ENCODE results near the gene PNPLA2.

The PNPLA2 gene

DNA sequence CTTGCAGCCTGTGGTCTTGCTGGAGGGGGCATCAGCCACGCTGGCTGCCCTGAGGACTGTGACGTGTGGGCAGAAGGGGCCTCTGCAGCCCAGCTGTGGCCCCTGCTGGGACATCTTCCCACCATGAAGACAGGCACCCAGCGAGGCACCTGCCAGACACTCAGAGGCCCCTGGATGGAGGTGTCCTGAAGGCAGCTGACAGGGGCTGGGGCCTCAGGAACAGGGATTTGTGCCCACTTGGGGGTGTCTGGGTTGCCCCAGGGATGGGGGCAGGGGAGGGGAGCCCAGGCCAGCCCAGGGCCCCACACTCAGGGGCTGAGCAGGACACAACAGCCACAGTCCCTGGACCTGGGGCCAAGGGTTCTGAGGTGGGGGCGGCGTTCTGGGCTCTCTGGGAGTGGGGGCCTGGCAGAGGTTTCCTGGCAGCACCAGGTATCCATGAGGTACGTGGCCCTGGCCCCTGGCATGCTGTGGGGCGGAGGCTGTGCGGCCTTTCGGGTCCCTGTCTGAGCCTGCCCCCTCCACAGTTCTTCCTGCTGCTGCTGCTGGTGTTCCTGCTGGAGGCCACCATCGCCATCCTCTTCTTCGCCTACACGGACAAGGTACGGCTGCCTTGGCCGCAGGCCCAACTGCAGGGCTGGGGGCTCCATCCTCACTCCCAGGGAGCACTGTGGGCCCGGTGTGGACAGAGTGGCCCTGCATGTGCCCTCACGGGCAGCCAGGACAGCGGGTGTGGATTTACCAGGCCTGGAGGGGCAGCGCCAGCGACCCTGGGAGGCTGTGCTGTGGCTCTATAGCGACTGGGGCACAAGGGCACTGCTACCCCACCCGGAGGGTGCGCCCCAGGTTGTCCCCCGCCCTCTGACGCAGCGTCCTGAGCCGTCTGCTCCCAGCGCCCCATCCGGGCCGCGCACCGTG lies 45.5 kb downstream of the PNPLA2 start:
- no peaks in the 10 kb centered on the region for H3K27me3 ChIP-seq (replicated peaks; ENCODE audit: control insufficient read depth, insufficient read depth, low read length)
- peaks cover 10% of the 10 kb centered on the region for H3K4me1 ChIP-seq (ENCODE audit: control insufficient read depth, insufficient read depth, low read length)
- no peak for DNase-seq (ENCODE audit: low read depth)
- H3K9me3 ChIP-seq (ENCODE audit: control insufficient read depth, low read length): no peaks in the 10 kb centered on the region
- H3K4me3 ChIP-seq (ENCODE audit: low read length): no peak overlapping the region
- peaks cover 18% of the 10 kb centered on the region for H3K36me3 ChIP-seq (ENCODE audit: control insufficient read depth, insufficient read depth, low read length, severe bottlenecking)
- no peak overlapping the region for H3K9ac ChIP-seq (ENCODE audit: low read length)

DNA sequence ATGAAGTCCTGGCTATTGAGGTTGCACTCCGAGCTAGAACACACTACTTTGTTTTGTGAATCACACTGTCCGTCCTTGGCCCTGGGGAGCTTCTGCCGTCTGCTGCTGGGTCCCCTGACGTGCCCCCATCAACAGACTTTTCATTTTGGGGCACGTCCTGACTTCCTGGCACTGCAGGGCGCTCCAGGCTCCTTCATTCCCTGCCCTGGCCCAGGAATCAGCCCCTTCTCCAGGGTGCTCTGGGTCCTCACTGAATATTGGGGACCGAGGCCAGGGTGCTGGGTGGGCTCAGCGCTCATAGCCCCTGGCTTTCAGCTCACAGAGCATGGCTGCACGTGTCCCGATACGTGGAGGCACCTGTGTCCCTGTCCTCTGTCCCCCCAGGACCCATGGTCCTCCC lies 46.2 kb downstream of the PNPLA2 start:
- Histone ChIP-seq H3K36me3 (ENCODE audit: control insufficient read depth, insufficient read depth, low read length, severe bottlenecking) (peaks cover 18% of the 10 kb centered on the region), H3K9me3 (ENCODE audit: control insufficient read depth, low read length) (no peaks in the 10 kb centered on the region), H3K9ac (ENCODE audit: low read length) (no peak overlapping the region), H3K4me1 (ENCODE audit: control insufficient read depth, insufficient read depth, low read length) (peaks cover 4% of the 10 kb centered on the region), H3K4me3 (ENCODE audit: low read length) (no peak overlapping the region), H3K27me3 (replicated peaks; ENCODE audit: control insufficient read depth, insufficient read depth, low read length) (no peaks in the 10 kb centered on the region)
- no peak for DNase-seq (ENCODE audit: low read depth)

DNA sequence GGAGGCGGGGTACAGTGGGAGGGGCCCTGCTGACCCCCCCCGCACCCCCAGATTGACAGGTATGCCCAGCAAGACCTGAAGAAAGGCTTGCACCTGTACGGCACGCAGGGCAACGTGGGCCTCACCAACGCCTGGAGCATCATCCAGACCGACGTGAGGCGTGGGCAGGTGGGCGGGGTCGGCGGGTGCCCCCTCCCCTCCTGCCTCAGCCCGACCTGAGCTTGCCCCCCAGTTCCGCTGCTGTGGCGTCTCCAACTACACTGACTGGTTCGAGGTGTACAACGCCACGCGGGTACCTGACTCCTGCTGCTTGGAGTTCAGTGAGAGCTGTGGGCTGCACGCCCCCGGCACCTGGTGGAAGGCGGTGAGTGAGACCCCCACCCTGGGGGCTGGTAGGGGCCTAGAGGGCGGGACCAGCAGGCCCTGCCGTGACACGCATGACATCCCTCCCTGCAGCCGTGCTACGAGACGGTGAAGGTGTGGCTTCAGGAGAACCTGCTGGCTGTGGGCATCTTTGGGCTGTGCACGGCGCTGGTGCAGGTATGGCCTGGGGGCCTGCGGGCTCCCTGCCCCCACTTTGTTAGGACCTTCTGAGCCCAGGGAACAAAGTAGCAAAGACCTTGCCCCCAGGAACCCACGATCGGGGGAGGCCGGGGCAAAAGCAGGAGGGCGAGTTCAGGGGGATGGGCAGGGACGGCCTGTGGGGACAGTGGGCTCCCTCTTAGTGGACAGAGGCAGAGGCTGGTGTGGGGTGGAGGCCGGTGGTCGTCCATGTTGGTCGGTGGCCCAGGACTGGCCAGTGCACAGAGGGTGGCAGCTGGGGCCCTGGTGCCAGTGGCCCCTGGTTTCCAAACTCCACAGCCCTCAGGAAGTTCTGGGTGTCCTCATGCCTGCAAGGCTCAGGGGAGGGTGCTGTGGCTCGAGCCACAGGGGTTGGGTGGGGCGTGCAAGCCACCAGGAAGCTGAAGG lies 47.0 kb downstream of the PNPLA2 start:
- Histone ChIP-seq H3K4me1 (ENCODE audit: control insufficient read depth, insufficient read depth, low read length) (no peaks in the 10 kb centered on the region), H3K27me3 (replicated peaks; ENCODE audit: control insufficient read depth, insufficient read depth, low read length) (no peaks in the 10 kb centered on the region), H3K36me3 (ENCODE audit: control insufficient read depth, insufficient read depth, low read length, severe bottlenecking) (peaks cover 18% of the 10 kb centered on the region), H3K9me3 (ENCODE audit: control insufficient read depth, low read length) (no peaks in the 10 kb centered on the region), H3K9ac (ENCODE audit: low read length) (no peak overlapping the region), H3K4me3 (ENCODE audit: low read length) (no peak overlapping the region)
- no peak for DNase-seq (ENCODE audit: low read depth)

DNA sequence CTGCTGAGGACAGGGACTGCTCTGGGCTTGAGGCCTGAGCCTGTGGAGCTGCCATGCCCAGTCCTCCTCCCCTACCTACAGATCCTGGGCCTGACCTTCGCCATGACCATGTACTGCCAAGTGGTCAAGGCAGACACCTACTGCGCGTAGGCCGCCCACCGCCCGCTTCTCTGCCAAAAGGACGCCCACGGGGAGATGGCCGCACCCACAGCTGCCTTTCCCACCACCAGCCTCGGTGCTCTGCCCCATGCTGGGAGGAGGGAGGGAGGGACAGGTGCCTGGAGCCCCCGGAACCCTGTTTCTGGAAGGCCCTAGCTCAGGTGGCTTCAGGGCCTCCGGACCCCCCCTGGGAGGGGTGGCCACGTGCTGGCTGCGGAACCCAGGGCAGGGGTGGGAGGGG lies 47.8 kb downstream of the PNPLA2 start:
- no peak overlapping the region for H3K9ac ChIP-seq (ENCODE audit: low read length)
- H3K36me3 ChIP-seq (ENCODE audit: control insufficient read depth, insufficient read depth, low read length, severe bottlenecking): peaks cover 18% of the 10 kb centered on the region
- no peak overlapping the region for H3K4me3 ChIP-seq (ENCODE audit: low read length)
- no peaks in the 10 kb centered on the region for H3K27me3 ChIP-seq (replicated peaks; ENCODE audit: control insufficient read depth, insufficient read depth, low read length)
- no peaks in the 10 kb centered on the region for H3K9me3 ChIP-seq (ENCODE audit: control insufficient read depth, low read length)
- DNase-seq (ENCODE audit: low read depth): no peak
- no peaks in the 10 kb centered on the region for H3K4me1 ChIP-seq (ENCODE audit: control insufficient read depth, insufficient read depth, low read length)

DNA sequence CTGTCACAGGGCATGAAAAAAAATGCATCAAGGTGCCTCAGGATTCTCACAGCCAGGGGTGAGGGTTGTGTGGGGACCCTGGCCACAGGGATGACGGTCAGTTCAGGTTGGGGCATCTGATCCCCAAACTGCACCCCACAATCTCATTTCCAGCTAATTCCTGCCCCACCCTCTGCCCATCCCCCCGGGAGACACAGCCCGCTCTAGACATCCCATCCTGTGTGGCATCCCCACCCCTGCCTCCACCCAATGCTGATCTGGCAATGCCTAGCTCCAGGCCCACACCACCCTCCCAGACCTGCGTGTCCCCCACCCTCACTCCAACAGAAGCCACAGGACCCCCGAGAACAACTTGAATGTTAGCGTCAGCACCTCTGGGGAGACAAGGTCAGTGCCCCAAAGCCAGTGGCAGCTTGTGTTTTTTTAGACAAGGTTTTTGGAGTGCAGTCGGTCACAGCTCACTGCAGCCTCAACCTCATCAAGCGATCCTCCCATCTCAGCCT lies 49.2 kb downstream of the PNPLA2 start:
- no peak overlapping the region for H3K4me3 ChIP-seq (ENCODE audit: low read length)
- no peak for DNase-seq (ENCODE audit: low read depth)

DNA sequence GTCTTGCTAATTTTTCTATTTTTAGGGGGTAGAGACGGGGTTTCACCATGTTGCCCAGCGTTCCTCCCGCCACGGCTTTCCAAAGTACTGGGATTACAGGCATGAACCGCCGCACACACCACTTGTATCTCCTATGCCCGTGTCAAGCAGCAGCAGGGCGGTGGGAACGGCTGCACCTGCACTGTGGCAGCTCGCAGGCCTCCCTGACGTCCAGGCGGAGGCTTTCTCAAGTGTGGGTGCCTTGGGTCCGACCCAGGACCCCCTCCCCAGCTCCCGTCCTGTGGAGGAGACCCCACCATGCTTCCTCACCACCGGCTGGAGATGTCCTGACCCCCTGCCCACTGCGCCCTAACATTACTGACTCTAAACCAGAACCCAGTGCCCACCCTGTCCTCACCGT lies 49.7 kb downstream of the PNPLA2 start:
- no peaks in the 10 kb centered on the region for H3K27me3 ChIP-seq (replicated peaks; ENCODE audit: control insufficient read depth, insufficient read depth, low read length)
- H3K4me3 ChIP-seq (ENCODE audit: low read length): no peak overlapping the region
- H3K9me3 ChIP-seq (ENCODE audit: control insufficient read depth, low read length): no peaks in the 10 kb centered on the region
- H3K4me1 ChIP-seq (ENCODE audit: control insufficient read depth, insufficient read depth, low read length): peaks cover 3% of the 10 kb centered on the region
- H3K36me3 ChIP-seq (ENCODE audit: control insufficient read depth, insufficient read depth, low read length, severe bottlenecking): peaks cover 18% of the 10 kb centered on the region
- H3K9ac ChIP-seq (ENCODE audit: low read length): no peak overlapping the region
- DNase-seq (ENCODE audit: low read depth): no peak

More for the DNA sequence above, 49.2 kb downstream of the PNPLA2 start:
- H3K36me3 ChIP-seq (ENCODE audit: control insufficient read depth, insufficient read depth, low read length, severe bottlenecking): peaks cover 18% of the 10 kb centered on the region
- H3K9me3 ChIP-seq (ENCODE audit: control insufficient read depth, low read length): no peaks in the 10 kb centered on the region
- peaks cover 3% of the 10 kb centered on the region for H3K4me1 ChIP-seq (ENCODE audit: control insufficient read depth, insufficient read depth, low read length)
- H3K27me3 ChIP-seq (replicated peaks; ENCODE audit: control insufficient read depth, insufficient read depth, low read length): no peaks in the 10 kb centered on the region
- H3K9ac ChIP-seq (ENCODE audit: low read length): no peak overlapping the region

DNA sequence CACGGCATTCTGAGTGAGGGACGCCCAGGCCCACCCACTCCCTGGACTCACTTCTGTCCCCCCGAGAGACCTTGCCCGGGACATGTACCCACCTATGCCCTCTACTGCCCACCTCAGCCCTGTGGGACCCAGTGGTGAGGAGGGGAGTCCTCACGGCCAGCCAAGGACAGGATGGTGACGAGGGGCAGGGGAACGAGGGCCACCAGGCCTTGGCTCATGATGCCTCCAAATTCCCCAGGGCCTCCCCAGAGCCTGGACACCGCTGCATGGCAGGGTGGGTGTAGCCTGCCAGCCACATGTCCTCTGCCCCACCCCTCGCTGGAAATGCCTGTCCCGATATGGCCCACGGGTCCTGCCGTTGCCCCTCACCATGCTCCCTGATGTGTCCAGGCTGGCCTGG lies 50.1 kb downstream of the PNPLA2 start:
- H3K4me3 ChIP-seq (ENCODE audit: low read length): no peak overlapping the region
- H3K9me3 ChIP-seq (ENCODE audit: control insufficient read depth, low read length): no peaks in the 10 kb centered on the region
- peaks cover 18% of the 10 kb centered on the region for H3K36me3 ChIP-seq (ENCODE audit: control insufficient read depth, insufficient read depth, low read length, severe bottlenecking)
- peaks cover 3% of the 10 kb centered on the region for H3K4me1 ChIP-seq (ENCODE audit: control insufficient read depth, insufficient read depth, low read length)
- H3K9ac ChIP-seq (ENCODE audit: low read length): no peak overlapping the region
- no peaks in the 10 kb centered on the region for H3K27me3 ChIP-seq (replicated peaks; ENCODE audit: control insufficient read depth, insufficient read depth, low read length)
- no peak for DNase-seq (ENCODE audit: low read depth)

DNA sequence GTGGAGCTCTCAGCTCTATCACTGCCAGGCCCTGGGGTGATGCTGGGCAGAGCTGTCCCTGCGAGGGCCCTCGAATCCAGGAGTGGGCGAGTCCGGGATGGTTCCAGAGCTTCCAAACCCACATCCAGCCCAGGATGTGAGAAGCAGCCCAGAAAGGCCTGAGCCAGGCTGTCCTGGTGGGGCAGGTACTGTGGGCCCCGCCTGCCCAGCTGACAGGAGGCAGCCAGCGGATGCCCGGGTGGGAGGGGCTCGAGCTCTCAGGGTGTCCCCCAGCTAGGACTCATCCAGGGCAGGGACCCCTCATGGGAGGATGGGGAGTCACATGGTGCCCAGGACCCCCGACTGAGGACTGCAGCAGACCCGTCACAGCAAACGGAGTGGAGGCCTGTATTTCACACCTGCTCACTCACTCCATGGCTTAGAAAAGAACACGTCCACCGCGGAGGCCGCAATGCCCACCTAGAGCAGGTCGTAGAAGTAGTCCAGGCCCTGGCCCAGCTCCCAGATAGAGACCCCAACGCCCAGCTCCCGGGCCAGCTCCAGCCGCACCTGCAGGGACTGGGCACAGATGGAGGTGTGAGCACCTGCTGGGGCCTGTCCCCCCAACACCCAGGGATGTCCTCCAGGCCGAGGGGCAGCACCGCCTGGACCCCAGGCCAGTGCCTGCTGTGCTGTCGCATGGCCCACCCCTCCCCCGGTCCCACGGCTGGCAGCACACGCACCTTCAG lies 50.8 kb downstream of the PNPLA2 start:
- no peaks in the 10 kb centered on the region for H3K9me3 ChIP-seq (ENCODE audit: control insufficient read depth, low read length)
- DNase-seq (ENCODE audit: low read depth): no peak
- H3K27me3 ChIP-seq (replicated peaks; ENCODE audit: control insufficient read depth, insufficient read depth, low read length): no peaks in the 10 kb centered on the region
- H3K4me3 ChIP-seq (ENCODE audit: low read length): no peak overlapping the region
- no peak overlapping the region for H3K9ac ChIP-seq (ENCODE audit: low read length)
- H3K36me3 ChIP-seq (ENCODE audit: control insufficient read depth, insufficient read depth, low read length, severe bottlenecking): peaks cover 13% of the 10 kb centered on the region
- peaks cover 3% of the 10 kb centered on the region for H3K4me1 ChIP-seq (ENCODE audit: control insufficient read depth, insufficient read depth, low read length)

DNA sequence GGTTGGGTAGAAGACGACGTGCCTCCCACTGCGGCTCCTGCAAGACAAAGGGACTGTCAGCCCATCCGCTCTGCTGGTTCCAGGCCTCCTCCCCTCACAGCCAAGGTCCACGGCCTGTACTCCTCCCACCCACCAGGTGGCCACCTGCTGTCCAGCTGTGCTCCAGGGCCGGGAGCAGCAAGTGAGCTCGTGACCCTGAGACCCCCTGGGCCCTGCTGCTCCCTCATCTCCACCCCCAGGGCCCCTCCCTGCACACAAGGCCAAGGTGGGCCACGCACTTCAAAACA lies 51.4 kb downstream of the PNPLA2 start:
- H3K9me3 ChIP-seq (ENCODE audit: control insufficient read depth, low read length): no peaks in the 10 kb centered on the region

DNA sequence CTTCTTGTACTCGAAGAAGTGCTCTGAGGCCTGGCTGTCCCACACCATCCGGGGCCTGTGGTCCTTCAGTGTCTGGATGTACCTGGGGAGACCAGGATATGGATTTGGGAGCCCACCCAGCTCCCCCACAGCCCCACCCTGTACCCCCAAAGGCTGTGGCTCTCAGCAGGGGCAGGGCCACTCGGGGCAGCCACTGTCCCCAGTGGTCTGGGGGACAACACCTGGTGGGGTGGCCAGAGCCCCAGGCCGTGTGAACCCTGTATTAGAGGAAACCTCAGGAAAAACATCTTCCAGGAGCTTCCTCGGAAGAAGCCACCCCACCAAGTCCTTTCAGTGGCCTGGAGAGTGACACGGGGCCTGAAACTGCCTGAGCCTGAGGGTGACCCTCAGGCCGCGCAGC lies 51.7 kb downstream of the PNPLA2 start:
- peaks cover 7% of the 10 kb centered on the region for H3K36me3 ChIP-seq (ENCODE audit: control insufficient read depth, insufficient read depth, low read length, severe bottlenecking)
- H3K9me3 ChIP-seq (ENCODE audit: control insufficient read depth, low read length): no peaks in the 10 kb centered on the region
- no peaks in the 10 kb centered on the region for H3K27me3 ChIP-seq (replicated peaks; ENCODE audit: control insufficient read depth, insufficient read depth, low read length)
- peaks cover 3% of the 10 kb centered on the region for H3K4me1 ChIP-seq (ENCODE audit: control insufficient read depth, insufficient read depth, low read length)
- no peak overlapping the region for H3K4me3 ChIP-seq (ENCODE audit: low read length)
- no peak for DNase-seq (ENCODE audit: low read depth)
- H3K9ac ChIP-seq (ENCODE audit: low read length): no peak overlapping the region

More for the DNA sequence above, 51.4 kb downstream of the PNPLA2 start:
- H3K36me3 ChIP-seq (ENCODE audit: control insufficient read depth, insufficient read depth, low read length, severe bottlenecking): peaks cover 8% of the 10 kb centered on the region
- no peak overlapping the region for H3K9ac ChIP-seq (ENCODE audit: low read length)
- peaks cover 3% of the 10 kb centered on the region for H3K4me1 ChIP-seq (ENCODE audit: control insufficient read depth, insufficient read depth, low read length)
- H3K27me3 ChIP-seq (replicated peaks; ENCODE audit: control insufficient read depth, insufficient read depth, low read length): no peaks in the 10 kb centered on the region
- no peak for DNase-seq (ENCODE audit: low read depth)
- H3K4me3 ChIP-seq (ENCODE audit: low read length): no peak overlapping the region

DNA sequence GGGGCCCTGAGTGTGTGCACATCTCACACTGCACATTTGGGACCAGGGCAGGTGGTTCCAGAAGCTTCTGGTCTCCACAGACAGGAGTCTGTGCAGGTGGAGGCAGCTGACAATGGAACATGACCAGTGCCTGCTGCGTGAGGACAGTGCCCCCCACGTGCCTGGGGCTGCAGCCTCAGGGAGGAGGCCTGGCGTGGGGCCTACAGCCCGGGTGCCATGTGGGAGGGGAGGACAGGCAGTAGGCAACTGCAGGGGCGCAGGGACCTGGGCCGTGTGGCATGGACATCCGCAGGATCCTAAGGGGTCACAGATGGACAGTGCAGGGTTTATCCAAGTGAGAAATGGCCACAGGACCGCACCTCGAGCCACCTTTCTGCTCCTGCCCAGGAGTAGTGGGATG lies 52.8 kb downstream of the PNPLA2 start:
- no peak for DNase-seq (ENCODE audit: low read depth)
- Histone ChIP-seq H3K9me3 (ENCODE audit: control insufficient read depth, low read length) (no peaks in the 10 kb centered on the region), H3K36me3 (ENCODE audit: control insufficient read depth, insufficient read depth, low read length, severe bottlenecking) (no peaks in the 10 kb centered on the region), H3K4me1 (ENCODE audit: control insufficient read depth, insufficient read depth, low read length) (peaks cover 7% of the 10 kb centered on the region), H3K27me3 (replicated peaks; ENCODE audit: control insufficient read depth, insufficient read depth, low read length) (no peaks in the 10 kb centered on the region), H3K9ac (ENCODE audit: low read length) (no peak overlapping the region), H3K4me3 (ENCODE audit: low read length) (no peak overlapping the region)
